ENCODE data around the gene FURIN. TPM values are rescaled to one million over a fixed set of nuclear protein-coding genes. Genes with fewer than 3 reads are reported as not detected.
A peak's percentile ranks its signal among the peaks of the same experiment; 100 is the strongest.

Gene FURIN
- total and polyA plus RNA-seq, 9 of the 15 experiments (the other 6 are each of a cell fraction or from before 2014, with no cell fraction given): 0.92 to 99.9 (median 34.8) TPM

DNA sequence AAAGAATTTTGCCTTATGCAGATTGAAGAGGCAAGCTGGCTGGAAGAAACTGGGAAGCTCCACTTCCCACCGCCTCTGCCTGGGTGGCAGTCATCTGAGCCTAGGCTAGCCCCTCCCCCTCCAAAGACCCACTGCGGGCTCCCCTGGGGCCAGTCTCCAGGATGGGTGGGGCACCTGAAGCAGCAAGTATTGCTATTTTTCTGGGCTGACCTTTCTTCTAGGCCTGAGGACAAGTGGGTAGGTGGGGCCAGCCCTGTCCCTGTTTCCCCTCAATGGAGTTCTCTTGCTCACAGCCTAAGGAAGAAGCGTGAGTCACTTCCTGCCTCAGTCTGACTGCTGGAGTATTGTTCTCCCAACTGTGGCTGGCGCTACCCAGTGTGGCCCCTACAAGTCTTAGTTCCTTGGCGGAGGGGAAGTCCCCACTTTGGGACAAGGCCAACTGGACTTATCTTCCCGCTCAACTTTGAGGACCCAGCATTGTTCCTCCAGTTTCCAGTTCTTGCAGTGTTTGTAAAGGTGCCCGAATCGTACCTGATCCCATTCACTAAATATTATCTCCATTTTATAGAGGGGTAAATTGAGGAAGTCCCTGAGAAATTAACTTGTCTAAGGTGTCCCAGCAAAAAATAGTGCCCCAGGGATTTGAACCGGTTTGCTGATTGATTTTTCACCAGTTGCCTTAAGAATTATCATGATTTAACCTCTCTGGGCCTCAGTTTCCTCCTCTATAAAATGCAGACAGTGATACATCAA lies 1.4 kb downstream of the FURIN start (continued):
- TF ChIP-seq, protein P1, sequence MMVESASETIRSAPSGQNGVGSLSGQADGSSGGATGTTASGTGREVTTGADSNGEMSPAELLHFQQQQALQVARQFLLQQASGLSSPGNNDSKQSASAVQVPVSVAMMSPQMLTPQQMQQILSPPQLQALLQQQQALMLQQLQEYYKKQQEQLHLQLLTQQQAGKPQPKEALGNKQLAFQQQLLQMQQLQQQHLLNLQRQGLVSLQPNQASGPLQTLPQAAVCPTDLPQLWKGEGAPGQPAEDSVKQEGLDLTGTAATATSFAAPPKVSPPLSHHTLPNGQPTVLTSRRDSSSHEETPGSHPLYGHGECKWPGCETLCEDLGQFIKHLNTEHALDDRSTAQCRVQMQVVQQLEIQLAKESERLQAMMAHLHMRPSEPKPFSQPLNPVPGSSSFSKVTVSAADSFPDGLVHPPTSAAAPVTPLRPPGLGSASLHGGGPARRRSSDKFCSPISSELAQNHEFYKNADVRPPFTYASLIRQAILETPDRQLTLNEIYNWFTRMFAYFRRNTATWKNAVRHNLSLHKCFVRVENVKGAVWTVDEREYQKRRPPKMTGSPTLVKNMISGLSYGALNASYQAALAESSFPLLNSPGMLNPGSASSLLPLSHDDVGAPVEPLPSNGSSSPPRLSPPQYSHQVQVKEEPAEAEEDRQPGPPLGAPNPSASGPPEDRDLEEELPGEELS (CRISPR knock-in tag; IDR thresholded peaks at IDR 0.05; ENCODE audit: borderline replicate concordance): no peak
- TF ChIP-seq, protein P2, sequence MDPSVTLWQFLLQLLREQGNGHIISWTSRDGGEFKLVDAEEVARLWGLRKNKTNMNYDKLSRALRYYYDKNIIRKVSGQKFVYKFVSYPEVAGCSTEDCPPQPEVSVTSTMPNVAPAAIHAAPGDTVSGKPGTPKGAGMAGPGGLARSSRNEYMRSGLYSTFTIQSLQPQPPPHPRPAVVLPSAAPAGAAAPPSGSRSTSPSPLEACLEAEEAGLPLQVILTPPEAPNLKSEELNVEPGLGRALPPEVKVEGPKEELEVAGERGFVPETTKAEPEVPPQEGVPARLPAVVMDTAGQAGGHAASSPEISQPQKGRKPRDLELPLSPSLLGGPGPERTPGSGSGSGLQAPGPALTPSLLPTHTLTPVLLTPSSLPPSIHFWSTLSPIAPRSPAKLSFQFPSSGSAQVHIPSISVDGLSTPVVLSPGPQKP (CRISPR knock-in tag; IDR thresholded peaks at IDR 0.05): no peak
- TF ChIP-seq ETV6 (IDR thresholded peaks at IDR 0.05; ENCODE audit: borderline replicate concordance in 1 of 2, low read depth in 2 of 2, low read length in 1 of 2) (peak; percentile 24 to 80; a peak in 3 of 4 replicates), ETV6 (CRISPR knock-in tag; IDR thresholded peaks at IDR 0.05; ENCODE audit: borderline replicate concordance) (no peak), RBM34 (IDR thresholded peaks at IDR 0.05; ENCODE audit: borderline replicate concordance, insufficient read depth, low read length) (no peak), ATF7 (IDR thresholded peaks at IDR 0.05) (peak; percentile 72), RBM22 (IDR thresholded peaks at IDR 0.05; ENCODE audit: low read depth, low read length, poor library complexity, severe bottlenecking) (no peak), GABPB1 (CRISPR knock-in tag; IDR thresholded peaks at IDR 0.05) (0 out of 2 replicates have a peak, but pooled peaks have one; percentile 2), NR2C1 (IDR thresholded peaks at IDR 0.05) (no peak), NR2C1 (tag; IDR thresholded peaks at IDR 0.05) (no peak), CBFB (CRISPR knock-in tag; IDR thresholded peaks at IDR 0.05) (no peak), LCOR (CRISPR knock-in tag; IDR thresholded peaks at IDR 0.05) (no peak), NFRKB (IDR thresholded peaks at IDR 0.05; ENCODE audit: low read depth) (peak; percentile 73), DDX20 (tag; IDR thresholded peaks at IDR 0.05; ENCODE audit: low read depth) (no peak), SREBF2 (CRISPR knock-in tag; IDR thresholded peaks at IDR 0.05) (no peak), ZFP36 (IDR thresholded peaks at IDR 0.05; ENCODE audit: low read depth, low read length, partially characterized antibody) (no peak), RBFOX2 (IDR thresholded peaks at IDR 0.05; ENCODE audit: low read depth, low read length) (peak; percentile 61), SRF (CRISPR knock-in tag; IDR thresholded peaks at IDR 0.05) (no peak; a peak in 1 of 4 replicates), IRF2 (CRISPR knock-in tag; IDR thresholded peaks at IDR 0.05) (no peak), SAFB (IDR thresholded peaks at IDR 0.05; ENCODE audit: borderline replicate concordance, low read depth, low read length) (no peak), FOSL1 (tag; conservative IDR thresholded peaks at IDR 0.05) (peak; percentile 91), KDM5B (IDR thresholded peaks at IDR 0.05; ENCODE audit: insufficient replicate concordance, low read depth, low read length) (peak; percentile 44)
- TF ChIP-seq, protein P3, sequence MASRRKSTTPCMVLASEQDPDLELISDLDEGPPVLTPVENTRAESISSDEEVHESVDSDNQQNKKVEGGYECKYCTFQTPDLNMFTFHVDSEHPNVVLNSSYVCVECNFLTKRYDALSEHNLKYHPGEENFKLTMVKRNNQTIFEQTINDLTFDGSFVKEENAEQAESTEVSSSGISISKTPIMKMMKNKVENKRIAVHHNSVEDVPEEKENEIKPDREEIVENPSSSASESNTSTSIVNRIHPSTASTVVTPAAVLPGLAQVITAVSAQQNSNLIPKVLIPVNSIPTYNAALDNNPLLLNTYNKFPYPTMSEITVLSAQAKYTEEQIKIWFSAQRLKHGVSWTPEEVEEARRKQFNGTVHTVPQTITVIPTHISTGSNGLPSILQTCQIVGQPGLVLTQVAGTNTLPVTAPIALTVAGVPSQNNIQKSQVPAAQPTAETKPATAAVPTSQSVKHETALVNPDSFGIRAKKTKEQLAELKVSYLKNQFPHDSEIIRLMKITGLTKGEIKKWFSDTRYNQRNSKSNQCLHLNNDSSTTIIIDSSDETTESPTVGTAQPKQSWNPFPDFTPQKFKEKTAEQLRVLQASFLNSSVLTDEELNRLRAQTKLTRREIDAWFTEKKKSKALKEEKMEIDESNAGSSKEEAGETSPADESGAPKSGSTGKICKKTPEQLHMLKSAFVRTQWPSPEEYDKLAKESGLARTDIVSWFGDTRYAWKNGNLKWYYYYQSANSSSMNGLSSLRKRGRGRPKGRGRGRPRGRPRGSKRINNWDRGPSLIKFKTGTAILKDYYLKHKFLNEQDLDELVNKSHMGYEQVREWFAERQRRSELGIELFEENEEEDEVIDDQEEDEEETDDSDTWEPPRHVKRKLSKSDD (conservative IDR thresholded peaks at IDR 0.05; ENCODE audit: low read length): no peak

Data from K562 (cell line).